DOHH2 (cell line): ENCODE measurements around the gene PTGR1.

Experiments used
- H3F3A ChIP-seq: fragments of 200-600 bp; sonication (generic), shearing (Covaris generic); 2 replicates; pipeline ENCODE4 v1.6.0; 2016; ENCODE audit warnings: antibody characterized with exemption, mild to moderate bottlenecking; ENCODE audit not compliant: control insufficient read depth, insufficient read depth
- H3K27ac ChIP-seq: fragments of 200-600 bp; sonication (generic); 2 replicates; pipeline ENCODE4 v1.5.1; 2014; ENCODE audit warnings: low read depth, mild to moderate bottlenecking, low read length, moderate library complexity
- H3K27me3 ChIP-seq: fragments of 200-600 bp; sonication (generic); 2 replicates; pipeline ENCODE4 v1.6.1; 2014; ENCODE audit warnings: mild to moderate bottlenecking, low read length, mixed read lengths; ENCODE audit not compliant: control insufficient read depth
- H3K36me3 ChIP-seq: fragments of 200-600 bp; sonication (generic); 2 replicates; pipeline ENCODE4 v1.6.1; 2014; ENCODE audit warnings: mild to moderate bottlenecking, low read length, moderate library complexity, mixed read lengths; ENCODE audit not compliant: control insufficient read depth
- H3K4me1 ChIP-seq: fragments of 200-600 bp; sonication (generic); 2 replicates; pipeline ENCODE4 v1.6.1; 2014; ENCODE audit warnings: mild to moderate bottlenecking, low read length, mixed read lengths; ENCODE audit not compliant: control insufficient read depth
- H3K4me2 ChIP-seq: fragments of 200-600 bp; sonication (generic); 2 replicates; pipeline ENCODE4 v1.6.0; 2014; ENCODE audit warnings: mild to moderate bottlenecking, low read length, moderate library complexity
- H3K4me3 ChIP-seq: fragments of 200-600 bp; sonication (generic); 2 replicates; pipeline ENCODE4 v1.5.1; 2014; ENCODE audit warnings: mild to moderate bottlenecking, low read length, mixed read lengths
- H3K79me2 ChIP-seq: fragments of 200-600 bp; sonication (generic); 2 replicates; pipeline ENCODE4 v1.6.1; 2014; ENCODE audit warnings: mild to moderate bottlenecking, low read length, mixed read lengths; ENCODE audit not compliant: control insufficient read depth
- H3K9me2 ChIP-seq: fragments of 200-600 bp; sonication (generic); replicated peaks from 2 replicates; pipeline ENCODE4 v1.6.1; 2014; ENCODE audit warnings: mild to moderate bottlenecking, low read length, mixed read lengths; ENCODE audit not compliant: control insufficient read depth
- H3K9me3 ChIP-seq: fragments of 200-600 bp; sonication (generic); 2 replicates; pipeline ENCODE4 v1.6.1; 2014; ENCODE audit warnings: antibody characterized with exemption, low read length, mixed read lengths; ENCODE audit not compliant: control insufficient read depth, insufficient read depth
- H4K20me1 ChIP-seq: fragments of 200-600 bp; sonication (generic); 2 replicates; pipeline ENCODE4 v1.6.0; 2014; ENCODE audit warnings: low read depth, mild to moderate bottlenecking, antibody characterized with exemption, low read length, moderate library complexity; ENCODE audit not compliant: control insufficient read depth, insufficient read depth
- CTCF ChIP-seq: fragments of 200-600 bp; sonication (generic); IDR thresholded peaks from one replicate; pipeline ENCODE4 v1.5.1; 2014; ENCODE audit warnings: antibody characterized with exemption, mild to moderate bottlenecking, low read depth, low read length; ENCODE audit not compliant: poor library complexity, severe bottlenecking
- EZH2phosphoT487 ChIP-seq: fragments of 200-600 bp; sonication (generic); IDR thresholded peaks from 2 replicates; pipeline ENCODE4 v1.6.1; 2017; ENCODE audit warnings: borderline replicate concordance, mild to moderate bottlenecking, antibody characterized with exemption, low read length, moderate library complexity, mixed read lengths

PTGR1 gene

DNA sequence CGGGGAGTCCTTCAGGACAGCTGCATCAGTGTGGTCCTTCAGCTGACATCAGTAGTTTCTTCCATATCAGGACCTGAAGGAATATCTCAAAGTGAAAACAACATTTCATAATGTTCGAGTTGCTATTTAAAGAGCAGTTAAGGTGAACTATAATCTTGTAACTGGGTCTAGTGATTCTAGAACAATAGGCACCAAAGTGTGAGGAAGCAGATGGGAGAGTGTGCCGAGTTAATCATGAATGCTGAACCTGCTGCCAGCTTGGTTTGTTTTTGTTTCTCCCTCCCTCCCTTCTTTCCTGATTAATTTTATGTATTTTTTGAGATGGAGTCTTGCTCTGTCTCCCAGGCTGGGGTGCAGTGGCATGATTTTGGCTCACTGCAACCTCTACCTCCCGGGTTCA lies 3.6 kb upstream of the PTGR1 start:
- Histone ChIP-seq H3K36me3 (no peaks in the 10 kb centered on the region), H3F3A (no peaks in the 10 kb centered on the region), H3K79me2 (no peaks in the 10 kb centered on the region), H3K27me3 (peaks cover 27% of the 10 kb centered on the region), H3K4me2 (no peak overlapping the region), H3K27ac (no peak overlapping the region), H3K4me1 (peaks cover 9% of the 10 kb centered on the region), H3K9me2 (no peaks in the 10 kb centered on the region), H3K9me3 (no peaks in the 10 kb centered on the region), H3K4me3 (no peak overlapping the region), H4K20me1 (no peaks in the 10 kb centered on the region)
- TF ChIP-seq EZH2phosphoT487, result no peak
- no peak for TF ChIP-seq CTCF

DNA sequence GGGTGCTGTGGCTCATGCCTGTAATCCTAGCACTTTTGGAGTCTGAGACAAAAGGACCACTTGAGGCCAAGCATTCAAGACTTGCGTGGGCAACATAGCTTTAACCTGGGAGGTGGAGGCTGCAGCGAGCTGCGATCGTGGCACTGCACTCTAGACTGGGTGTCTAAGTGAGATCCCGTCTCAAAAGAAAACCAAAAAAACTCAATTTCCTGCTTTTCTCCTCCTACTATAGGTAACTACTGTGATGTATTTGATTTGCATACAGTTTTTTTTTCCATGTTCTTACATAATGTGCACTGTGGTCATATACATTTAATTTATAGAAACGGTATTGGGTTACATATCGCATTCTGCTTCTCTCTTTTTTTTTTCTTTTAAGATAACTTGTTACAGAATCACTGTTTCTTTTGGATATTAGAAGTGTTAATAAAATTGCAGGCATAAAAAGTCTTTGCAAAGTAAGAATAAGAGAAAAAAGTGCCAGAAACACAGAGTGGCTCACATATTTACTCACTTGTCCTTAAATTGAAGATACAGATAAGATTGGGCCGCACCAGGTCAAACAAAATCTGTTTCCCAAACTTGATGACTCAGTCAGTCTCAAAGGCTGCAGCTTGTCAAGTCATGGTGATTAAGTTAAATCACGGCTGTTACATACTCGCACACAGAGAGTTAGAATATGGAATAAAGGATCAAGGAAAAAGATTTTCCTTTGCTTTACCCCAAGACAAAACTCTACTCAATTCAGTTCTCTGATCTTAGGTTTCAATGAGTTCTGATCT lies 2.0 kb upstream of the PTGR1 start:
- H4K20me1 ChIP-seq, result no peaks in the 10 kb centered on the region
- no peaks in the 10 kb centered on the region for H3K9me3 ChIP-seq
- no peak overlapping the region for H3K27ac ChIP-seq
- H3F3A ChIP-seq, result no peaks in the 10 kb centered on the region
- no peak overlapping the region for H3K4me2 ChIP-seq
- H3K27me3 ChIP-seq, result peaks cover 35% of the 10 kb centered on the region
- no peaks in the 10 kb centered on the region for H3K79me2 ChIP-seq
- H3K9me2 ChIP-seq, result no peaks in the 10 kb centered on the region
- no peaks in the 10 kb centered on the region for H3K36me3 ChIP-seq
- TF ChIP-seq CTCF (no peak), EZH2phosphoT487 (no peak)
- no peak overlapping the region for H3K4me3 ChIP-seq
- H3K4me1 ChIP-seq, result peaks cover 15% of the 10 kb centered on the region

GRCh38 chr9:111599955-111600343 lies 502 bp upstream of the PTGR1 start:
- Histone ChIP-seq H3K4me2 (no peak overlapping the region), H3K27me3 (peaks cover 33% of the 10 kb centered on the region), H3K4me1 (peaks cover 15% of the 10 kb centered on the region), H4K20me1 (no peaks in the 10 kb centered on the region), H3K9me3 (no peaks in the 10 kb centered on the region), H3K4me3 (no peak overlapping the region), H3K36me3 (no peaks in the 10 kb centered on the region), H3K79me2 (no peaks in the 10 kb centered on the region), H3K9me2 (no peaks in the 10 kb centered on the region), H3K27ac (no peak overlapping the region), H3F3A (no peaks in the 10 kb centered on the region)
- no peak for TF ChIP-seq EZH2phosphoT487
- no peak for TF ChIP-seq CTCF
